GM12878 (cell line): Measurements from ENCODE around the gene EDN2. TPM values are rescaled to one million over a fixed set of nuclear protein-coding genes. Genes with fewer than 3 reads are reported as not detected.

Source experiments
- ATAC-seq: fragments of 200-7000 bp; cut with Tn5 transposase; 3 replicates; pipeline ENCODE4 v1.9.1; 2020; ENCODE audit warnings: mild to moderate bottlenecking, moderate library complexity
- BruUV-seq: library from RNA; stranded (reverse); fragments of 400-500 nt; replicated peaks from 2 replicates; lab custom pipeline; 2021; lab: Mats Ljungman, UMichigan
- CTCF ChIA-PET: fragments of 300-600 bp; sonication (Branson Sonifier 250); formaldehyde crosslinking; extraction: SDS; loops from one replicate; lab custom pipeline; 2021; ENCODE audit warnings: inconsistent platforms; lab: Yijun Ruan, JAX
- POLR2A ChIA-PET: fragments of 350-600 bp; formaldehyde crosslinking; extraction: SDS; loops from one replicate; lab custom pipeline; 2021; ENCODE audit warnings: inconsistent platforms; lab: Charles Lee
- RAD21 ChIA-PET: fragments of 300-600 bp; sonication (Branson Sonifier 250); formaldehyde crosslinking; loops from one replicate; lab custom pipeline; 2023; ENCODE audit warnings: antibody characterized with exemption; ENCODE audit not compliant: unreplicated experiment; lab: Charles Lee
- SMC1A ChIA-PET: fragments of 300-600 bp; sonication (Branson Sonifier 250); formaldehyde crosslinking; loops from one replicate; lab custom pipeline; 2023; ENCODE audit not compliant: unreplicated experiment, uncharacterized antibody; lab: Charles Lee
- DNase-seq: peaks from one replicate; pipeline ENCODE4 v3.0.0-alpha.2; 2011; ENCODE audit warnings: low read depth, low spot score
- FAIRE-seq: peaks from 3 replicates; lab custom pipeline; 2011; peaks lifted over from hg19 to GRCh38; lab: Jason Lieb, UNC
- H2AFZ ChIP-seq: 2 replicates; pipeline ENCODE4 v1.6.0; 2011; ENCODE audit warnings: low read depth, low read length, control low read depth; ENCODE audit not compliant: control insufficient read depth
- H3K27ac ChIP-seq: 2 replicates; pipeline ENCODE4 v1.5.1; 2011; ENCODE audit warnings: control low read depth; ENCODE audit not compliant: control insufficient read depth, insufficient read depth
- H3K27me3 ChIP-seq, 2 experiments: replicated peaks in 1 of 2; 2 replicates each; pipeline versions ENCODE4 v1.6.0 to v1.6.1; 2011; ENCODE audit warnings: low read length in 1 of 2; ENCODE audit not compliant: control insufficient read depth in 2 of 2, insufficient read depth in 2 of 2
- H3K36me3 ChIP-seq, 2 experiments: 2 replicates each; pipeline ENCODE4 v1.5.1; 2011; ENCODE audit warnings: low read length in 1 of 2; ENCODE audit not compliant: control insufficient read depth in 2 of 2, insufficient read depth in 2 of 2
- H3K4me1 ChIP-seq: 2 replicates; pipeline ENCODE4 v1.6.1; 2011; ENCODE audit warnings: mild to moderate bottlenecking, low read length, moderate library complexity, mixed read lengths; ENCODE audit not compliant: control insufficient read depth, insufficient read depth
- H3K4me2 ChIP-seq: 2 replicates; pipeline ENCODE4 v1.6.0; 2011; ENCODE audit warnings: control low read depth; ENCODE audit not compliant: control insufficient read depth, insufficient read depth
- H3K4me3 ChIP-seq: fragments of 200-600 bp; sonication (generic); 2 replicates; pipeline ENCODE4 v1.5.1; 2016
- H3K79me2 ChIP-seq: 2 replicates; pipeline ENCODE4 v1.6.0; 2011; ENCODE audit warnings: low read length; ENCODE audit not compliant: control insufficient read depth, insufficient read depth
- H3K9ac ChIP-seq: 2 replicates; pipeline ENCODE4 v1.8.0; 2011; ENCODE audit warnings: low read length, control low read depth, mixed read lengths; ENCODE audit not compliant: control insufficient read depth, insufficient read depth
- H3K9me3 ChIP-seq: replicated peaks from 3 replicates; pipeline ENCODE4 v1.5.1; 2011; ENCODE audit warnings: mild to moderate bottlenecking, low read length; ENCODE audit not compliant: control insufficient read depth, insufficient read depth
- H4K20me1 ChIP-seq: 2 replicates; pipeline ENCODE4 v1.6.0; 2011; ENCODE audit not compliant: control insufficient read depth, insufficient read depth
- ASH2L ChIP-seq: fragments of 300-600, 200-600 bp; sonication (generic); IDR thresholded peaks from 2 replicates; pipeline ENCODE4 v1.6.1; 2017; ENCODE audit warnings: low read depth, mild to moderate bottlenecking, borderline replicate concordance
- CBX3 ChIP-seq: fragments of 200-600 bp; sonication (generic); IDR thresholded peaks from 2 replicates; pipeline ENCODE4 v1.6.1; 2016; ENCODE audit warnings: low read depth, borderline replicate concordance
- IRF4 ChIP-seq: IDR thresholded peaks from 2 replicates; pipeline ENCODE4 v1.6.1; 2011; ENCODE audit warnings: low read depth, low read length
- MTA2 ChIP-seq: fragments of 450-650 bp; IDR thresholded peaks from 2 replicates; pipeline ENCODE4 v1.6.1; 2016; ENCODE audit warnings: low read depth, mild to moderate bottlenecking, moderate library complexity
- NFXL1 ChIP-seq: fragments of 450-650 bp; IDR thresholded peaks from 2 replicates; pipeline ENCODE4 v1.6.1; 2017; ENCODE audit warnings: antibody characterized with exemption, mild to moderate bottlenecking, borderline replicate concordance
- NFYB ChIP-seq: IDR thresholded peaks from 2 replicates; pipeline ENCODE4 v1.6.1; 2011; ENCODE audit warnings: low read depth, mild to moderate bottlenecking, low read length, improper control_type of control experiment, moderate library complexity; ENCODE audit not compliant: insufficient read depth
- NR2C1 ChIP-seq: fragments of 450-650 bp; IDR thresholded peaks from 2 replicates; pipeline ENCODE4 v1.6.1; 2017; ENCODE audit warnings: antibody characterized with exemption, mild to moderate bottlenecking, moderate library complexity
- PBX3 ChIP-seq: IDR thresholded peaks from 2 replicates; pipeline ENCODE4 v1.6.1; 2011; ENCODE audit warnings: mild to moderate bottlenecking, low read depth, low read length, moderate library complexity; ENCODE audit not compliant: insufficient replicate concordance
- POLR2A ChIP-seq: IDR thresholded peaks from 2 replicates; pipeline ENCODE4 v1.6.1; 2011; ENCODE audit warnings: low read depth, mild to moderate bottlenecking, low read length
- RB1 ChIP-seq: fragments of 450-650 bp; formaldehyde crosslinking; IDR thresholded peaks from 2 replicates; pipeline ENCODE4 v1.6.1; 2017; ENCODE audit warnings: mild to moderate bottlenecking, borderline replicate concordance
- SIN3A ChIP-seq: IDR thresholded peaks from 2 replicates; pipeline ENCODE4 v1.6.1; 2012; ENCODE audit warnings: low read depth, low read length, improper control_type of control experiment
- SREBF1 ChIP-seq: IDR thresholded peaks from 2 replicates; pipeline ENCODE4 v1.6.1; 2012; ENCODE audit warnings: mild to moderate bottlenecking, low read length
- USF2 ChIP-seq: IDR thresholded peaks from 2 replicates; pipeline ENCODE4 v1.6.1; 2011; ENCODE audit warnings: low read depth, low read length, improper control_type of control experiment, borderline replicate concordance
- YY1 ChIP-seq: IDR thresholded peaks from 2 replicates; pipeline ENCODE4 v1.6.1; 2011; ENCODE audit warnings: low read depth, mild to moderate bottlenecking, low read length
- ZNF217 ChIP-seq: fragments of 450-650 bp; IDR thresholded peaks from 2 replicates; pipeline ENCODE4 v1.6.1; 2017; ENCODE audit warnings: antibody characterized with exemption, mild to moderate bottlenecking
- ZZZ3 ChIP-seq: IDR thresholded peaks from 2 replicates; pipeline ENCODE4 v1.6.1; 2011; ENCODE audit warnings: low read depth; ENCODE audit not compliant: control insufficient read depth, insufficient read length
- WGBS: methylation state at CpG from one replicate; pipeline ENCODE4 v1.1.6; 2016; ENCODE audit warnings: low lambda C conversion rate; ENCODE audit not compliant: insufficient replicate concordance, insufficient coverage; ENCODE audit errors: missing lambda C conversion rate; 5-methylcytosine and 5-hydroxymethylcytosine counted together
- in situ Hi-C: fragments of 300-500 bp; cut with MboI; formaldehyde crosslinking; loops from 9 replicates; pipeline ENCODE4 v1.14.3; 2018; ENCODE audit warnings: mixed read lengths
- intact Hi-C: fragments of 100-400 bp; cut with micrococcal nuclease; formaldehyde crosslinking; loops from one replicate; pipeline ENCODE4 v1.14.2; 2022; ENCODE audit not compliant: unreplicated experiment
- polyA plus RNA-seq, 11 experiments: library from polyadenylated mRNA; depleted of rRNA in 4 of 11; unstranded in 6 of 11; stranded (reverse) in 5 of 11; fragments of >200 nt; fragmentation: Nextera tagmentation in 4 of 11; fragmentation: Illumina TruSeq in 1 of 11; extraction: Ambion mirVana in 4 of 11; extraction: Trizol in 1 of 11; gene quantifications; 1 replicate in 1 of 11; 2 replicates in 10 of 11; pipeline versions ENCODE4 v1.2.1 to v1.2.3, GENCODE V29; 2011 to 2016; ENCODE audit warnings: inconsistent platforms in 2 of 11, missing spikeins in 2 of 11, low read depth in 1 of 11
- total RNA-seq, 4 experiments: library from RNA; depleted of rRNA in 3 of 4; stranded (reverse); fragments of >200 nt in 3 of 4; fragmentation: Illumina TruSeq in 1 of 4; extraction: Trizol in 1 of 4; gene quantifications; 2 replicates each; pipeline versions ENCODE4 v1.2.1 to v1.2.3, GENCODE V29; 2013 to 2021

EDN2 gene
- total and polyA plus RNA-seq, 10 of the 15 experiments (the other 5 are each of a cell fraction or from before 2014, with no cell fraction given) = 0.11 to 1.5 (median 0.43) TPM; not detected in 1

DNA sequence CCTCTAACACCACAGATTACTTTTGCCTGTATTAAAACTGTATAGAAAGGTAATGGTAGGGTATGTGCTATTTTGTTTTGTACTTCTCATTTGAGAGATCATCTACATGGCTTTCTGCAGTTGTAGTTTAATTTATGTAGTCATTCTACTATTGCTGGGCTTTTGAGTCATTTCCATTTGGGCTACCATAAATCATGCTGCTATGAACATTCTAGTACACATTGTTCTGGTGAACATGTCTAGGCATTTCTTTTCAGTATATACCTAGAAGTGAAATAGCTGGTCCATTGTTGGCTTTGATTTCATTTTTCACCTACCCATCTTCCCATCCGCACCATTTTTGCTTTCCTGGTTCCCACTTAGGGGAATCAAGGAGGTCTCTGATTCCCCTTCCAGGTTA lies 18.7 kb downstream of the EDN2 start:
- DNase-seq (no peak), ATAC-seq (no peak), FAIRE-seq (no peak)
- H3K27ac ChIP-seq = no peak overlapping the region
- BruUV-seq = no TSS peak
- no peaks in the 10 kb centered on the region; a peak in 1 of 4 replicates for H3K27me3 ChIP-seq
- H3K9me3 ChIP-seq = no peaks in the 10 kb centered on the region
- ChIA-PET SMC1A (no interaction called here), RAD21 (no interaction called here), CTCF (interaction anchor here (1.0 kb wide), 1 partner anchor 709 kb away, joined by 4 read pairs; no protein-coding TSS in a partner anchor), POLR2A (no interaction called here)
- intact Hi-C loops (no loop called here), in situ Hi-C loops (no loop called here)
- H3K4me2 ChIP-seq = no peak overlapping the region
- no peak overlapping the region for H2AFZ ChIP-seq
- H3K4me1 ChIP-seq = no peaks in the 10 kb centered on the region
- whole genome bisulfite sequencing = 35% methylated on average over 1 of the region's 1 CpG
- H3K4me3 ChIP-seq = no peak overlapping the region
- no peaks in the 10 kb centered on the region for H3K79me2 ChIP-seq
- no peak for TF ChIP-seq ZNF217
- TF ChIP-seq NFYB = no peak
- TF ChIP-seq ASH2L = no peak
- TF ChIP-seq USF2 = no peak
- TF ChIP-seq CBX3 = no peak
- no peak for TF ChIP-seq ZZZ3
- no peak for TF ChIP-seq NFXL1
- TF ChIP-seq SIN3A = no peak
- TF ChIP-seq RB1 = no peak
- no peak for TF ChIP-seq NR2C1
- no peak for TF ChIP-seq PBX3
- TF ChIP-seq YY1 = no peak
- TF ChIP-seq MTA2 = no peak
- TF ChIP-seq SREBF1 = no peak
- TF ChIP-seq IRF4 = no peak
- TF ChIP-seq POLR2A = no peak
- no peaks in the 10 kb centered on the region for H4K20me1 ChIP-seq
- no peak overlapping the region for H3K9ac ChIP-seq
- H3K36me3 ChIP-seq = no peaks in the 10 kb centered on the region
